ENCODE measurements around the gene EGLN3.

DNA sequence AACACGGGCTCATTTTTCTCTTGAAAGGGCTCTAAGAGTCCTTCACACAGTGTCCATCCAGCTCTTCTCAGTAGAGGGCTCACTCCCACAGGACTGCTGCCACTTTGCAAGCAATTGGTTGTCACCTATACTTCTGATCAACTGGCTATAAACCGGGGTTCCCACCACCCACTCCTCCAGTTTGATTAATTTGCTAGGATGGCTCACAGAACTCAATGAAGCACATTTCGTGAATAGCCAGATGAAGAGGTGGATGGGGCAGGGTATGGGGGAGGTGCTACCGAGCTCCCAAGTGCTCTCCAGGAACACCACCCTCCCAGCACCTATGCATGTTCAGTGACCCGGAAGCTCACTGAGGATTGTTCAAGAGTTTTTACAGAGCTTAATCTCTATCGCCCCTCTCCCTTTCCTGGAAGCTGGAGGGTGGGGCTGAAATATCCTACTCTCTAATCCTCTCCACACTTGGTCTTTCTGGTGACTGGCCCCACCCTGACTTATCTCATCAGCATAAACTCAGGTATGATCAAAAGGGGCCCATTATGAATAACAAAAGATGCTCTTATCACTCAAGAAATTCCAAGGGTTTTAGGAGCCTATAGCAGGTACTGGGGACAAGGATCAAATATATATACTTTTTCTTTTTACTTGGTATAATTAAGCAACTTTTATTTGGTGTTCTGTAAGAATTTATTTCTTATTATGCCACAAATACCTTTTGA lies 13.9 kb upstream of the EGLN3 start:
- TF ChIP-seq CTCF (conservative IDR thresholded peaks at IDR 0.05) (no peak), EZH2 (IDR thresholded peaks at IDR 0.05; ENCODE audit: low read depth) (no peak)

Data from PC-9 (cell line).